ENCODE data around the gene URM1.
"Not testable (repeated sequence)": the region's sequence is repeated elsewhere in the genome, so short reads cannot be mapped to it uniquely, and the experiment has no call there.

The URM1 gene

DNA sequence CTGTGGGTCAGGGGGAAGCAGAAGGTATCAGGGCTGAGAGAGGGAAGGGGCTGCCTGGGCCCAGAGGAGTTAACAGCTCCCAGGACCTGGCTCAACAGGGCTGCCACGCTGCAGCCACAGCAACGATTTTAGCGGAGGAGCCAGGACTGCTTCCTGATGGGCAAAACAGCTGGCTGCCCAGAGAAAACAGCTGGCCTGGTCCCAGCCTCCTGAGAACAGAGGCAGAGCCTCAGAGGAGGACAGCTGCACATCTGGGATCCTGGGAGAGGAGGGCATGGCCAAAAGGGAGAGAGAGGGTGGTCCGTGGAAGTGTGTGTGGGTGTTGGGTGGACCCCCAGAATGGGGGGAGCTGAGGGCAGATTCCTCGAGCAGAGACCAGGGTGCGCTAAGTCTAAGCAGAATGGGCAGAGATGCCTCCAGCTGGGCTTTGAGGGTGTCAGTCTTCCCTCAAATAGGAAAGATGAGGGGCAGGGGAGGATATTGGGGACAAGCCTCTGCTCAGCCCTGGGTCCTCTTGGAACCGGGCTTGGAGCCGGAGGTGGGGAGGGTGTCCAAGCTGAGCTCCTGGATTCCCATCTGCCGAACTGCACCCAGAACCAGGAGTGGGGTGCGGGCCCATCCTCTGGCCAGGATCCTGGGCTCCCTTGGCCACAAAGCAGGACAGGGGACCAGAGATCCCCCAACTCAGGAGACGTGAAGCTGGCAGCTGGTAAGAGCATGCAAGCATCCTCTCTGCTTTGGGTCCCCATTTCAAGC lies 40.4 kb downstream of the URM1 start:
- Histone ChIP-seq H3K27me3 (no peaks in the 10 kb centered on the region), H3K9me3 (no peaks in the 10 kb centered on the region), H3K4me3 (ENCODE audit: low read depth, low read length) (no peak overlapping the region), H3K36me3 (no peaks in the 10 kb centered on the region), H3K4me1 (no peaks in the 10 kb centered on the region)
- DNase-seq, result no peak
- TF ChIP-seq, protein P1, sequence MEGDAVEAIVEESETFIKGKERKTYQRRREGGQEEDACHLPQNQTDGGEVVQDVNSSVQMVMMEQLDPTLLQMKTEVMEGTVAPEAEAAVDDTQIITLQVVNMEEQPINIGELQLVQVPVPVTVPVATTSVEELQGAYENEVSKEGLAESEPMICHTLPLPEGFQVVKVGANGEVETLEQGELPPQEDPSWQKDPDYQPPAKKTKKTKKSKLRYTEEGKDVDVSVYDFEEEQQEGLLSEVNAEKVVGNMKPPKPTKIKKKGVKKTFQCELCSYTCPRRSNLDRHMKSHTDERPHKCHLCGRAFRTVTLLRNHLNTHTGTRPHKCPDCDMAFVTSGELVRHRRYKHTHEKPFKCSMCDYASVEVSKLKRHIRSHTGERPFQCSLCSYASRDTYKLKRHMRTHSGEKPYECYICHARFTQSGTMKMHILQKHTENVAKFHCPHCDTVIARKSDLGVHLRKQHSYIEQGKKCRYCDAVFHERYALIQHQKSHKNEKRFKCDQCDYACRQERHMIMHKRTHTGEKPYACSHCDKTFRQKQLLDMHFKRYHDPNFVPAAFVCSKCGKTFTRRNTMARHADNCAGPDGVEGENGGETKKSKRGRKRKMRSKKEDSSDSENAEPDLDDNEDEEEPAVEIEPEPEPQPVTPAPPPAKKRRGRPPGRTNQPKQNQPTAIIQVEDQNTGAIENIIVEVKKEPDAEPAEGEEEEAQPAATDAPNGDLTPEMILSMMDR (IDR thresholded peaks at IDR 0.05; ENCODE audit: low read depth, low read length), result no peak

- Histone ChIP-seq H3K4me1 (no peaks in the 10 kb centered on the region), H3K27me3 (no peaks in the 10 kb centered on the region), H3K4me3 (ENCODE audit: low read depth, low read length) (no peak overlapping the region), H3K36me3 (no peaks in the 10 kb centered on the region), H3K9me3 (no peaks in the 10 kb centered on the region)
- DNase-seq, result peak; percentile 87
- TF ChIP-seq, protein P1 (IDR thresholded peaks at IDR 0.05; ENCODE audit: low read depth, low read length), result peak; percentile 87
Observed at GRCh38 chr9:128412120-128412790, 41.1 kb downstream of the URM1 start.

GRCh38 chr9:128413728-128414127 lies 42.6 kb downstream of the URM1 start:
- not testable (repeated sequence) for H3K9me3 ChIP-seq; H3K36me3 ChIP-seq; H3K4me1 ChIP-seq; DNase-seq; H3K4me3 ChIP-seq (ENCODE audit: low read depth, low read length); H3K27me3 ChIP-seq

DNA sequence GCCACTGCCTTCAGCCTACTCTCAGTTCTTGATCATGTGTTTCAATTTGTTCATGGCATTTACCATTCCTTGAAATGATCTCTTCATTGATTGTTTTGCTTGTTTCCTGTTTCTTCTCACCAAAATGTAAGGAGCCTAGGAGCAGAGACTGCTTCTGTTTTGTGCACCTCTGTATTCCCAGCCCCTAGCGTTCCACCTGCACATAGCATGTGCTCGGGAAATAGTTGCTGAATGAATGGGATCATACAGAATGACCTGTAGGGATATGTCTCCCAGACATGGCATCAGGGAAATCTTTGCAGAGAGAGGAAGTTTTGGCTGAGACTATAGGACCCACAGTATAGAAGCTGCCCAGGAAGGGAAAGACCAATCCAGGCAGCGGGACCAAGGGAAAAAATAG lies 43.3 kb downstream of the URM1 start:
- Histone ChIP-seq H3K4me1 (peaks cover 7% of the 10 kb centered on the region), H3K36me3 (no peaks in the 10 kb centered on the region), H3K9me3 (no peaks in the 10 kb centered on the region), H3K4me3 (ENCODE audit: low read depth, low read length) (no peak overlapping the region), H3K27me3 (no peaks in the 10 kb centered on the region)
- TF ChIP-seq, protein P1 (IDR thresholded peaks at IDR 0.05; ENCODE audit: low read depth, low read length), result peak; percentile 58
- no peak for DNase-seq

DNA sequence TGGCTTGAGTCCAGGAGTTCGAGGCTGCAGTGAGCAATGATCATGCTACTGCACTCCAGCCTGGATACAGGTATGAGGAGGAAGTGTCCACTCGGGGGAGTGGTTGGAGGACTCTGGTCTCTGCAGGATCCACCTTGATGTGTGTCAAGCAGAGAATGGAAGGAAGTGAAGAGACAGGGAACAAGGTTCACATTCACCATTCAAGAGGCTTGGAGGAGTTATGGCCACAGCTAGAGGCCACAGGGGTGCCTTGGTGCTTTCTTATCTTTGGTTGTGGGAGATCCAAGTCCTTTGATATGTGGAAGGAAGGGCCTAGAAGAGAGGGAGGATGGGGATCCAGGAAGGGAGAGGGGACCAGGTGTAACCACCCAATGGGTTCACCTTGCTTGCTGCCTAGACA lies 44.1 kb downstream of the URM1 start:
- Histone ChIP-seq H3K36me3 (no peaks in the 10 kb centered on the region), H3K27me3 (no peaks in the 10 kb centered on the region), H3K9me3 (no peaks in the 10 kb centered on the region), H3K4me1 (peaks cover 7% of the 10 kb centered on the region), H3K4me3 (ENCODE audit: low read depth, low read length) (no peak overlapping the region)
- TF ChIP-seq, protein P1 (IDR thresholded peaks at IDR 0.05; ENCODE audit: low read depth, low read length), result no peak
- DNase-seq, result no peak

GRCh38 chr9:128416014-128416413 lies 44.8 kb downstream of the URM1 start:
- Histone ChIP-seq H3K4me1 (peaks cover 7% of the 10 kb centered on the region), H3K36me3 (no peaks in the 10 kb centered on the region), H3K27me3 (no peaks in the 10 kb centered on the region), H3K4me3 (ENCODE audit: low read depth, low read length) (no peak overlapping the region), H3K9me3 (no peaks in the 10 kb centered on the region)
- TF ChIP-seq, protein P1 (IDR thresholded peaks at IDR 0.05; ENCODE audit: low read depth, low read length), result no peak
- DNase-seq, result no peak
